GM23248 (cell line): ENCODE results near the gene NPTX2. TPM values are rescaled to one million over a fixed set of nuclear protein-coding genes. Genes with fewer than 3 reads are reported as not detected.

ENCODE experiments used
- DNase-seq: peaks from one replicate; pipeline ENCODE4 v3.0.0-alpha.2; 2015
- H2AFZ ChIP-seq: fragments of 200-600 bp; sonication (generic); 2 replicates; pipeline ENCODE4 v1.6.1; 2016; ENCODE audit warnings: antibody characterized with exemption
- H3F3A ChIP-seq: fragments of 200-600 bp; sonication (generic); 2 replicates; pipeline ENCODE4 v1.6.1; 2016; ENCODE audit warnings: mild to moderate bottlenecking, antibody characterized with exemption, mixed run types; ENCODE audit not compliant: insufficient read depth
- H3K27ac ChIP-seq: fragments of 200-600 bp; sonication (generic); 2 replicates; pipeline ENCODE4 v1.5.1; 2016; ENCODE audit warnings: mild to moderate bottlenecking
- H3K27me3 ChIP-seq: fragments of 200-600 bp; sonication (generic); replicated peaks from 2 replicates; pipeline ENCODE4 v1.6.1; 2016; ENCODE audit warnings: mild to moderate bottlenecking; ENCODE audit not compliant: insufficient read depth
- H3K36me3 ChIP-seq: fragments of 200-600 bp; sonication (generic); 2 replicates; pipeline ENCODE4 v1.6.1; 2016; ENCODE audit warnings: low read depth, mild to moderate bottlenecking
- H3K4me1 ChIP-seq: fragments of 200-600 bp; sonication (generic); 2 replicates; pipeline ENCODE4 v1.6.1; 2016; ENCODE audit warnings: mild to moderate bottlenecking; ENCODE audit not compliant: insufficient read depth
- H3K4me2 ChIP-seq: fragments of 200-600 bp; sonication (generic); one replicate; pipeline ENCODE4 v1.6.1; 2016; ENCODE audit warnings: mild to moderate bottlenecking; ENCODE audit not compliant: unreplicated experiment
- H3K4me3 ChIP-seq: fragments of 200-600 bp; sonication (generic); 2 replicates; pipeline ENCODE4 v1.5.1; 2016; ENCODE audit warnings: mild to moderate bottlenecking
- H3K79me2 ChIP-seq: fragments of 200-600 bp; sonication (generic); 2 replicates; pipeline ENCODE4 v1.6.1; 2016; ENCODE audit warnings: mild to moderate bottlenecking; ENCODE audit not compliant: insufficient read depth
- H3K9ac ChIP-seq: fragments of 200-600 bp; sonication (generic); 2 replicates; pipeline ENCODE4 v1.6.1; 2016; ENCODE audit warnings: mild to moderate bottlenecking
- H3K9me2 ChIP-seq: fragments of 200-600 bp; sonication (generic); 2 replicates; pipeline ENCODE4 v1.6.1; 2016; ENCODE audit warnings: mixed run types, mild to moderate bottlenecking, moderate library complexity; ENCODE audit not compliant: insufficient read depth
- H3K9me3 ChIP-seq: fragments of 200-600 bp; sonication (generic); one replicate; pipeline ENCODE4 v1.6.1; 2017; ENCODE audit warnings: low read depth
- H4K20me1 ChIP-seq: fragments of 200-600 bp; sonication (generic); 2 replicates; pipeline ENCODE4 v1.6.0; 2016; ENCODE audit not compliant: insufficient read depth
- EZH2 ChIP-seq: fragments of 200-600 bp; sonication (generic); IDR thresholded peaks from 2 replicates; pipeline ENCODE4 v1.6.1; 2018; ENCODE audit warnings: antibody characterized with exemption, mild to moderate bottlenecking; ENCODE audit not compliant: insufficient read depth, poor library complexity, severe bottlenecking
- EZH2phosphoT487 ChIP-seq: fragments of 200-600 bp; sonication (generic); IDR thresholded peaks from 2 replicates; pipeline ENCODE4 v1.6.1; 2018; ENCODE audit warnings: antibody characterized with exemption, moderate library complexity, mild to moderate bottlenecking, low read depth; ENCODE audit not compliant: insufficient read depth
- WGBS, 2 experiments: methylation state at CpG; one replicate each; pipeline ENCODE4 v1.1.6; 2015 to 2017; ENCODE audit warnings: low lambda C conversion rate in 2 of 2, low coverage in 1 of 2; ENCODE audit errors: missing lambda C conversion rate in 2 of 2; 5-methylcytosine and 5-hydroxymethylcytosine counted together
- in situ Hi-C: fragments of 300-500 bp; cut with MboI; formaldehyde crosslinking; loops from 2 replicates; pipeline ENCODE4 v1.15.0; 2020
- polyA plus RNA-seq: library from polyadenylated mRNA; unstranded; fragments of >200 nt; fragmentation: Nextera tagmentation; extraction: Ambion mirVana; gene quantifications from 2 replicates; pipeline ENCODE4 v1.2.1, GENCODE V29; 2016
- total RNA-seq: library from RNA; depleted of rRNA; stranded (reverse); fragments of >200 nt; shearing (Covaris generic); gene quantifications from 2 replicates; pipeline ENCODE4 v1.2.3, GENCODE V29; 2014

The NPTX2 gene
- total and polyA plus RNA-seq, 2 experiments from 2014 or later = 0.30 to 0.97 TPM

DNA sequence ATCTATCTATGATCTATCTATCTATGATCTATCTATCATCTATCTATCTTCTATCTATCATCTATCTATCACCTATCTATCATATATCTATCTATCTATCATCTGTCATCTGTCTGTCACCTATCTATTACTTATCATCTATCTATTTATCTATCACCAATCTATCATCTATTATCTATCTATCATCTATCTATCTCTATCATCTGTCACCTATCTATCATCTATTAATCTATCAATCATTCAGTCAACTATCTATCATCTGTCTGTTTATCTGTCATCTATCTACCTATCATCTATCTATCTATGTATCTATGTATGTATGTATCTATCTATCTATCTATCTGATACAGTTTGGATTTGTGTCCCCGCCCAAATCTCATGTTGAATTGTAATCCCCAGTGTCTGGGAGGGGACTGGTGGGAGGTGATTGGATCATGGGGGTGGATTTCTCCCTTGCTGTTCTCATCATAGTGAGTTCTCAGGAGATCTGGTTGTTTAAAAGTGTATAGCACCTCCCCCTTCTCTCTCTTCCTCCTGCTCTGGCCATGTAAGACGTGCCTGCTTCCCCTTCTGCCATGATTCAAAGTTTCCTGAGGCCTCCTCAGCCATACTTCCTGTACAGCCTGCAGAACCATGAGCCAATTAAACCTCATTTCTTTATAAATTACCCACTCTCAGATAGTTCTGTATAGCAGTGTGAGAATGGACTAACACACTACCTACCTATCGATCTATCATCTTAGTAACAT lies 37.6 kb downstream of the NPTX2 start:
- Histone ChIP-seq H2AFZ (no peak overlapping the region), H3K36me3 (no peaks in the 10 kb centered on the region), H3K79me2 (no peaks in the 10 kb centered on the region), H3K4me3 (no peak overlapping the region), H3K27me3 (no peaks in the 10 kb centered on the region), H3K9ac (no peak overlapping the region), H3K9me2 (no peaks in the 10 kb centered on the region), H3F3A (no peaks in the 10 kb centered on the region), H3K9me3 (no peaks in the 10 kb centered on the region), H3K4me1 (no peaks in the 10 kb centered on the region), H4K20me1 (no peaks in the 10 kb centered on the region), H3K4me2 (no peak overlapping the region), H3K27ac (no peak overlapping the region)
- WGBS, 2 experiments = 25 to 29% methylated on average over 3 of the region's 3 CpGs
- TF ChIP-seq EZH2 (no peak), EZH2phosphoT487 (no peak)
- in situ Hi-C loops = no loop called here
- no peak for DNase-seq

DNA sequence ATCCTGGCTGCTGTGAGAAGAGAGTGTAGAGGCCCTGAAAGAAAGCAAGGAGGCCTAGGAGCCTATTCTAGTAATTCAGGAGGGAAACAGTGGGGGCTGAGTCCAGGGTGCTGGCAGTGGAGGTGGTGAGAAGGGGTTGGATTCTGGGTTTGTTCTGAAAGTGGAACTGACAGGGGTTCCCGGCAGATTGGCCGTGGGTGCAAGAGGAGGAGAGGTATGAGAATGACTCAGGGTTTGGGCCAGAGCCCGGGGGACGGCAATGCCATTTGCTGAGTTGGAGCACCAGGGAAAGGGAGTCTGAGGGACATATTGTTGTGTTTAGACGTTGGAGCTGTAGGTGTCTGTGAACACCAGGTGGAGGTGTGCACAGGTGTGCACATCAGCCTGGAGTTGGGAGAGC lies 38.5 kb downstream of the NPTX2 start:
- no peak overlapping the region for H3K27ac ChIP-seq
- H3K27me3 ChIP-seq = no peaks in the 10 kb centered on the region
- no peak overlapping the region for H3K4me2 ChIP-seq
- no peaks in the 10 kb centered on the region for H3K79me2 ChIP-seq
- in situ Hi-C loops = no loop called here
- 23 to 28% methylated on average over 5 of the region's 5 CpGs for WGBS, 2 experiments
- H3K9me3 ChIP-seq = no peaks in the 10 kb centered on the region
- H3K36me3 ChIP-seq = no peaks in the 10 kb centered on the region
- no peak overlapping the region for H2AFZ ChIP-seq
- no peaks in the 10 kb centered on the region for H3K9me2 ChIP-seq
- no peaks in the 10 kb centered on the region for H3K4me1 ChIP-seq
- H3K4me3 ChIP-seq = no peak overlapping the region
- no peaks in the 10 kb centered on the region for H3F3A ChIP-seq
- no peaks in the 10 kb centered on the region for H4K20me1 ChIP-seq
- no peak overlapping the region for H3K9ac ChIP-seq
- DNase-seq = no peak
- no peak for TF ChIP-seq EZH2
- TF ChIP-seq EZH2phosphoT487 = no peak

DNA sequence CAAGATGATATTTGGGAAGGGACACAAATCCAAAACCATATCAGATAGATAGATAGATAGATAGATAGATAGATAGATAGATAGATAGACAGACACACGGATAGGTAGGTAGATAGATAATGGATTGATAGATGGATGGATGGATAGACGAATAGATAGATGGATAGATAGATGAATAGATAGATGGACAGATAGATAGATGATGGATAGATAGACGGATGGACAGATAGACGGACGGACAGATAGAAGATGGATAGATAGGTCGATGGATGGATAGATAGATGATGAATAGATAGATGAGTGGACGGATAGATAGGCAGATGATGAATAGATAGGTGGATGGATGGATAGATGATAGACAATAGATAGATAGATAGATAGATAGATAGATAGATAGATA lies 39.8 kb downstream of the NPTX2 start:
- Histone ChIP-seq H3K4me3 (no peak overlapping the region), H3K36me3 (no peaks in the 10 kb centered on the region), H4K20me1 (no peaks in the 10 kb centered on the region), H3K79me2 (no peaks in the 10 kb centered on the region), H3K9ac (no peak overlapping the region), H3K9me3 (no peaks in the 10 kb centered on the region), H3F3A (no peaks in the 10 kb centered on the region), H3K27me3 (no peaks in the 10 kb centered on the region), H3K9me2 (no peaks in the 10 kb centered on the region), H3K4me1 (no peaks in the 10 kb centered on the region), H3K27ac (no peak overlapping the region), H3K4me2 (no peak overlapping the region), H2AFZ (no peak overlapping the region)
- TF ChIP-seq EZH2 (no peak), EZH2phosphoT487 (no peak)
- in situ Hi-C loops = no loop called here
- DNase-seq = no peak
- WGBS, 2 experiments = 40 to 42% methylated on average over 7 of the region's 7 CpGs

DNA sequence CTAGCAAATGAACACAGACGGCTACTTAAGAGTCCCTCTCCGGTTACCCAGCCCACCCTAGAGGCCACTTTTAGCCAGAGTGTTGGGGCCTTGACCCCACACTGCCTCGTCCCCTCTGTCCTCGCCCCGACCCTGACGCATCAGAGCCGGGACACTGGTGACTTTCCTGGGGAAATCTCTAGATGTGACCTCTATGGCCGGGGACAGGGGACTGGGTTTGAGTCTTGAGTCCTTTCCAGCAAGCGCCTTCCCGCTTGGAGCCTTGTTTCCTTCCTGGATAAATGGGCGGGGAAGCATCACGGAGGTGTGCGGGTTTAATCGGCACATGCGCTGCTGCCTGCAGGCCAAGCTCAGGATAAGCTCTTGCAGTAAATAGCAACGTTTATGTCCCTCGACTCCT lies 40.7 kb downstream of the NPTX2 start:
- H3F3A ChIP-seq = no peaks in the 10 kb centered on the region
- DNase-seq = no peak
- no peaks in the 10 kb centered on the region for H3K36me3 ChIP-seq
- no peak overlapping the region for H3K9ac ChIP-seq
- H3K79me2 ChIP-seq = no peaks in the 10 kb centered on the region
- in situ Hi-C loops = no loop called here
- no peak overlapping the region for H3K4me2 ChIP-seq
- H3K27me3 ChIP-seq = no peaks in the 10 kb centered on the region
- H3K4me1 ChIP-seq = no peaks in the 10 kb centered on the region
- H2AFZ ChIP-seq = no peak overlapping the region
- 30 to 44% methylated on average over 16 to 17 of the region's 17 CpGs for WGBS, 2 experiments
- TF ChIP-seq EZH2phosphoT487 = no peak
- no peaks in the 10 kb centered on the region for H4K20me1 ChIP-seq
- no peak overlapping the region for H3K27ac ChIP-seq
- no peaks in the 10 kb centered on the region for H3K9me3 ChIP-seq
- H3K4me3 ChIP-seq = no peak overlapping the region
- no peaks in the 10 kb centered on the region for H3K9me2 ChIP-seq
